ENCODE data around the gene KRT85. TPM values are rescaled to one million over a fixed set of nuclear protein-coding genes. Genes with fewer than 3 reads are reported as not detected.

Gene KRT85
- total and polyA plus RNA-seq, 2 of the 4 experiments (the other 2 are of a cell fraction) = not detected

- no peak overlapping the region for H3K9ac ChIP-seq (ENCODE audit: low read depth, low read length)
- DNase-seq = peak; percentile 34
- H2AFZ ChIP-seq (replicated peaks; ENCODE audit: low read length, poor library complexity) = no peak overlapping the region
Measured at GRCh38 chr12:52310622-52311284, 56.5 kb downstream of the KRT85 start.

More at GRCh38 chr12:52310622-52311284, 56.5 kb downstream of the KRT85 start:
- WGBS, 2 experiments (ENCODE audit: extremely low coverage in 2 of 2, insufficient read length in 1 of 2) = 53% methylated on average over 4 of the region's 5 CpGs; no CpG with 5 or more reads in 1 of the 2 experiments
- Histone ChIP-seq H4K20me1 (ENCODE audit: insufficient read depth, low read length) (no peaks in the 10 kb centered on the region), H4K91ac (ENCODE audit: insufficient read depth, low read depth, low read length) (no peak overlapping the region), H3K23ac (ENCODE audit: low read depth, low read length) (no peak overlapping the region), H3K27ac (ENCODE audit: insufficient read depth, low read length) (no peak overlapping the region), H3K18ac (ENCODE audit: low read depth, low read length) (no peak overlapping the region), H4K5ac (ENCODE audit: low read depth, low read length) (no peak overlapping the region), H3K4ac (ENCODE audit: low read depth, low read length) (no peak overlapping the region), H3K27me3 (ENCODE audit: control insufficient read depth, insufficient read depth, low read length) (peaks cover 74% of the 10 kb centered on the region), H2AK5ac (ENCODE audit: low read depth, low read length) (no peak overlapping the region; the same call in 1 of the 2 replicates), H3K14ac (replicated peaks; ENCODE audit: low read depth, low read length) (no peak overlapping the region), H2AK9ac (replicated peaks; ENCODE audit: low read depth, low read length, poor library complexity) (no peak overlapping the region), H3K4me2 (ENCODE audit: low read depth, low read length) (no peak overlapping the region), H3K4me1 (ENCODE audit: control insufficient read depth, insufficient read depth, low read length) (peaks cover 2% of the 10 kb centered on the region; the same call in 1 of the 2 replicates), H3K36me3 (ENCODE audit: control insufficient read depth, insufficient read depth, low read length) (no peaks in the 10 kb centered on the region), H2BK5ac (ENCODE audit: low read depth, low read length, poor library complexity, severe bottlenecking) (no peak overlapping the region), H4K8ac (ENCODE audit: low read depth in 2 of 2, low read length in 2 of 2) (no peak overlapping the region), H3K4me3 (ENCODE audit: insufficient read depth, low read depth, low read length) (no peak overlapping the region), H3K9me1 (ENCODE audit: insufficient read depth, low read length) (no peaks in the 10 kb centered on the region; the same call in 1 of the 2 replicates), H3K79me1 (ENCODE audit: low read depth in 1 of 2, low read length in 2 of 2) (no peaks in the 10 kb centered on the region), H2BK120ac (ENCODE audit: low read depth, low read length) (no peak overlapping the region), H2BK20ac (ENCODE audit: low read depth, low read length) (no peak overlapping the region; the same call in 1 of the 2 replicates), H3K56ac (ENCODE audit: extremely low read depth, insufficient read depth, low read length) (no peak overlapping the region), H2BK15ac (ENCODE audit: low read depth, low read length) (no peak overlapping the region), H3K9me3 (ENCODE audit: control insufficient read depth, insufficient read depth, low read length) (no peaks in the 10 kb centered on the region)
- POLR2A ChIA-PET (ENCODE audit: unreplicated experiment) = no interaction called here
- peak; percentile 9; the same call in 1 of the 2 replicates for ATAC-seq (ENCODE audit: low read depth)
- TF ChIP-seq SMC3 (IDR thresholded peaks at IDR 0.05; ENCODE audit: low read depth, low read length) (no peak), BHLHE40 (IDR thresholded peaks at IDR 0.05; ENCODE audit: low read depth, low read length) (no peak), FOS (IDR thresholded peaks at IDR 0.05; ENCODE audit: low read depth, low read length) (peak; percentile 11; the same call in 1 of the 2 replicates)
- intact Hi-C loops (cut with micrococcal nuclease) (no loop called here), in situ Hi-C loops (cut with MboI; ENCODE audit: low sequenced_read_pairs) (no loop called here), dilution Hi-C loops (cut with HindIII; ENCODE audit: low sequenced_read_pairs, unreplicated experiment) (no loop called here)
- CTCF ChIA-PET = interaction anchor here (0.6 to 1.1 kb wide), 4 partner anchors 17 to 285 kb away, joined by 3 to 4 read pairs (median 4); no protein-coding TSS in a partner anchor
- no TSS peak for BruUV-seq (replicated peaks)

Other genes starting within 250 kb of the KRT85 start
- 0.54 and 0.56 TPM in 2 replicates for gene KRT80, start 175.5 kb downstream of the KRT85 start, total RNA-seq (2012; rRNA removed)
- 3.4 TPM in 2 replicates for gene KRT80, start 175.5 kb downstream of the KRT85 start, polyA plus RNA-seq (2012; rRNA removed)
- 0.54 and 1.4 TPM in 2 replicates for gene KRT7, start 134.2 kb downstream of the KRT85 start, total RNA-seq (2012; rRNA removed)
- 1.4 and 1.7 TPM in 2 replicates for gene KRT7, start 134.2 kb downstream of the KRT85 start, polyA plus RNA-seq (2012; rRNA removed)
- not detected in 2 replicates for gene KRT86, start 92.8 kb downstream of the KRT85 start, total RNA-seq (2012; rRNA removed)
- 0.06 TPM in 1 of 2 replicates, not detected in the other for gene KRT86, start 92.8 kb downstream of the KRT85 start, polyA plus RNA-seq (2012; rRNA removed)
- under 0.01 TPM in 2 replicates for gene KRT81, start 75.9 kb downstream of the KRT85 start, total RNA-seq (2012; rRNA removed)
- gene KRT81, start 75.9 kb downstream of the KRT85 start, polyA plus RNA-seq (2012; rRNA removed) = 0.05 and 0.29 TPM in 2 replicates
- not detected in 2 replicates for gene KRT83, start 46.1 kb downstream of the KRT85 start, total RNA-seq (2012; rRNA removed)
- not detected in 2 replicates for gene KRT83, start 46.1 kb downstream of the KRT85 start, polyA plus RNA-seq (2012; rRNA removed)
- not detected in 2 replicates for gene KRT84, start 18.2 kb upstream of the KRT85 start, total RNA-seq (2012; rRNA removed)
- gene KRT84, start 18.2 kb upstream of the KRT85 start, polyA plus RNA-seq (2012; rRNA removed) = not detected in 2 replicates
- not detected in 2 replicates for gene KRT82, start 38.9 kb upstream of the KRT85 start, total RNA-seq (2012; rRNA removed)
- not detected in 2 replicates for gene KRT82, start 38.9 kb upstream of the KRT85 start, polyA plus RNA-seq (2012; rRNA removed)
- gene KRT75, start 66.9 kb upstream of the KRT85 start, total RNA-seq (2012; rRNA removed) = not detected in 2 replicates
- not detected in 2 replicates for gene KRT75, start 66.9 kb upstream of the KRT85 start, polyA plus RNA-seq (2012; rRNA removed)
- not detected in 2 replicates for gene KRT6B, start 84.7 kb upstream of the KRT85 start, total RNA-seq (2012; rRNA removed)
- gene KRT6B, start 84.7 kb upstream of the KRT85 start, polyA plus RNA-seq (2012; rRNA removed) = not detected in 2 replicates
- not detected in 2 replicates for gene KRT6C, start 106.3 kb upstream of the KRT85 start, total RNA-seq (2012; rRNA removed)
- gene KRT6C, start 106.3 kb upstream of the KRT85 start, polyA plus RNA-seq (2012; rRNA removed) = not detected in 2 replicates
- gene KRT6A, start 125.8 kb upstream of the KRT85 start, total RNA-seq (2012; rRNA removed) = not detected in 2 replicates
- not detected in 2 replicates for gene KRT6A, start 125.8 kb upstream of the KRT85 start, polyA plus RNA-seq (2012; rRNA removed)
- gene KRT5, start 152.9 kb upstream of the KRT85 start, total RNA-seq (2012; rRNA removed) = not detected in 2 replicates
- not detected in 2 replicates for gene KRT5, start 152.9 kb upstream of the KRT85 start, polyA plus RNA-seq (2012; rRNA removed)
- gene KRT71, start 185.7 kb upstream of the KRT85 start, total RNA-seq (2012; rRNA removed) = not detected in 2 replicates
- not detected in 2 replicates for gene KRT71, start 185.7 kb upstream of the KRT85 start, polyA plus RNA-seq (2012; rRNA removed)
- not detected in 2 replicates for gene KRT74, start 206.4 kb upstream of the KRT85 start, total RNA-seq (2012; rRNA removed)
- not detected in 2 replicates for gene KRT74, start 206.4 kb upstream of the KRT85 start, polyA plus RNA-seq (2012; rRNA removed)
- not detected in 2 replicates for gene KRT72, start 234.0 kb upstream of the KRT85 start, total RNA-seq (2012; rRNA removed)
- not detected in 2 replicates for gene KRT72, start 234.0 kb upstream of the KRT85 start, polyA plus RNA-seq (2012; rRNA removed)